GM12875 (cell line): Measurements from ENCODE around the gene KDM3B.
A peak's percentile ranks its signal among the peaks of the same experiment; 100 is the strongest.

ENCODE experiments used
- H3K4me3 ChIP-seq: one replicate; pipeline ENCODE4 v1.5.1; 2011; ENCODE audit warnings: low read depth, low read length, control low read depth
- TF ChIP-seq, protein P1 (sequence below): IDR thresholded peaks from 2 replicates; pipeline ENCODE4 v1.5.1; 2011; ENCODE audit warnings: low read depth, mild to moderate bottlenecking, control low read depth, inconsistent platforms, low read length, moderate library complexity, borderline replicate concordance; ENCODE audit not compliant: insufficient read depth

The KDM3B gene

DNA sequence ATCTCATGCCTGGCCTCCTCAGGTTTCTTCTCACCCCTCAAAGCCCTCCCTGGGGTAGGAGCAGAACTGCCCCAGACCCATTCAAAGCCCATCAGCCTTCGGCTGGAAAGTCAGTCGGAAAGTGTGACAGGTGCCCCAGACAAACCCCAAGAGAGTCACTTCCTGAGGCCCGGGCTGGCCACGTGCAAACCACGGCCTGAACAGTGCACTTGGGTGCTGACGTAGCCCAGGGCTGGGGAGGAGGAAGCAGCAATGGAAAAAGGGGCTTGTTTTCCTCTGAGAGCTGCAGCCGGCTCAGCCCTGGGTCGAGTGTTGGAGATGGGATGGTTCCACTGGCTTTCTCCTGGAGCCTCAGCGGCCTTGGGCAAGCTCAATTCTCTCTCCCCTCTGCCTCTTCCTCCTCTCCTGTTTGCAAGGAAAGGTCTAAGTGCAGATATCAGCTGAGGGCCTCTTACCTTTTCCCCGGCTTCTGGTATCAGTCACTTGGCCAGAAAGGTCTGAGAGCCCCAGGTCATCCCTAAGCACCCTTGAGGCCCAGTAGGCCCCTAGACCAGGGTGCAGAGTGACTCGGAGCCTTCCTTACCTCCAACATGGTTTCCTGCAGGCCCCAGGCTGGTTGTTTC, 106.9 kb downstream of the KDM3B start:
- TF ChIP-seq, protein P1, sequence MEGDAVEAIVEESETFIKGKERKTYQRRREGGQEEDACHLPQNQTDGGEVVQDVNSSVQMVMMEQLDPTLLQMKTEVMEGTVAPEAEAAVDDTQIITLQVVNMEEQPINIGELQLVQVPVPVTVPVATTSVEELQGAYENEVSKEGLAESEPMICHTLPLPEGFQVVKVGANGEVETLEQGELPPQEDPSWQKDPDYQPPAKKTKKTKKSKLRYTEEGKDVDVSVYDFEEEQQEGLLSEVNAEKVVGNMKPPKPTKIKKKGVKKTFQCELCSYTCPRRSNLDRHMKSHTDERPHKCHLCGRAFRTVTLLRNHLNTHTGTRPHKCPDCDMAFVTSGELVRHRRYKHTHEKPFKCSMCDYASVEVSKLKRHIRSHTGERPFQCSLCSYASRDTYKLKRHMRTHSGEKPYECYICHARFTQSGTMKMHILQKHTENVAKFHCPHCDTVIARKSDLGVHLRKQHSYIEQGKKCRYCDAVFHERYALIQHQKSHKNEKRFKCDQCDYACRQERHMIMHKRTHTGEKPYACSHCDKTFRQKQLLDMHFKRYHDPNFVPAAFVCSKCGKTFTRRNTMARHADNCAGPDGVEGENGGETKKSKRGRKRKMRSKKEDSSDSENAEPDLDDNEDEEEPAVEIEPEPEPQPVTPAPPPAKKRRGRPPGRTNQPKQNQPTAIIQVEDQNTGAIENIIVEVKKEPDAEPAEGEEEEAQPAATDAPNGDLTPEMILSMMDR = no peak
- H3K4me3 ChIP-seq = no peak overlapping the region

DNA sequence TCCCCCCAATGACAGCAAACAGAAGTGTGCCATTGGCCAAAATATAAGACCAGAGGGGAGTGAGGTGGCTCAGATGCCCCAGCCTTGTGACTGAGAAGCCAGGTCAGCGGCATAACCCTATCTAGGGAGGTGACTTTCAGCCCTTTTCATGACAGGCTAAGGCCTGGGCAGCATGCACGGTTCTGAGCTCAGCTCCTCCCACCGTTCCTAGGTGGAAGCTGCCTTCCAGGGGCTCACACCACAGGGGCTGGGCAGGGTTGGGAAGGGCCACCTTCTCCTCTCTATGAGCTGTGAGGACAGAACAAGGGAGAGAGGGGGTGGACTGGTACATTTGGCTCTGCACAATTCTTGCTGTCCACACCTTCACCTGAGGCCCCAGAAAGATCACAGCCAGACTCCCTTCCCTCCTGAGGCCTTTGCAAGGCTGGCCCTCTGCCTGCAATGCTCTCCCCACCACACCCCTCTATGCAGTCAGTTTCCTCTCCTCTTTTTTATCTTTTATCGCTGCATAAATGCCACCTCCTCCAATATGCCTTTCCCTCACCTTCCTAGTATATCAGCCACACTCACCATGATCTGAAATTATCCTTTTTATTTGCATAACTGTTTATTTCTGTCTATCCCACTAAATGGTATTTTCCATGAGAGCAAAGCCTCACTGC, 107.7 kb downstream of the KDM3B start:
- H3K4me3 ChIP-seq = no peak overlapping the region
- TF ChIP-seq, protein P1 = no peak

DNA sequence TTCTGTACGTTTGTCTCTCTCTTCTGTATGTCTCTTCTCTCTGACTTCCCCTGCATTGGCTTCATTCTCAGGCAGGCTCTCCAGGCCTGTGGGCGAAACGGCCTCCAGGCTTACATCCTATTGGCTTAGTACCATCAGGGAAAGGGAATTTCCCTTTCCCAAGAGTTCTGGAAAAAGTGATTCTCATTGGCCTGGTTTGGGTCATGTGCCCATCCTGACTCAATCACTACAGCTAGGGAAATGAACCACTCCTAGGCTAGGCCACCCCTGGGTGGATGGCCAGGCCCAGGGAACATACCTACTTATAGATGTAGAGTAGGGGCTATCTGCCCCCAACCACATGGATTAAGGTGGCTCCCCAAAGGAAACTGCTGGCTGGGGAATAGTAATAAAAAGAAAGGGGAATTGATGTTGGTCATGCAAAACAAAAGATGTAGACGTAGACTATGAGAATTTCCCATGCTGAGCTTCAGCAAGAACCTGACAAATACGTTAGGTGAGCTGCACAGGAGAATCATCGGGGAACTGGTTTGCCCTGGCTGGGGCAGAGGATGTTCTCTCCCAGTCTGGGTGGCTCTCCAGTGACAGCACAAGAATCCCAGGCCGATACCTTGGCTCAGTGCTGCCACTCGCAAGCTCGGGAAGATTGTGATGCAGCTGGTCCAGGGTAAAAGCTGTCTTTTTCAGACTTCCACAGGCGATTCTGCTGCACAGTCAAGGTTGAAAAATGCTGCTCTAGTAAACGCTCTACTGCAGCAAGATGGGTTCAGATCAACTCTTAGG, 109.0 kb downstream of the KDM3B start:
- H3K4me3 ChIP-seq = no peak overlapping the region
- TF ChIP-seq, protein P1 = no peak

DNA sequence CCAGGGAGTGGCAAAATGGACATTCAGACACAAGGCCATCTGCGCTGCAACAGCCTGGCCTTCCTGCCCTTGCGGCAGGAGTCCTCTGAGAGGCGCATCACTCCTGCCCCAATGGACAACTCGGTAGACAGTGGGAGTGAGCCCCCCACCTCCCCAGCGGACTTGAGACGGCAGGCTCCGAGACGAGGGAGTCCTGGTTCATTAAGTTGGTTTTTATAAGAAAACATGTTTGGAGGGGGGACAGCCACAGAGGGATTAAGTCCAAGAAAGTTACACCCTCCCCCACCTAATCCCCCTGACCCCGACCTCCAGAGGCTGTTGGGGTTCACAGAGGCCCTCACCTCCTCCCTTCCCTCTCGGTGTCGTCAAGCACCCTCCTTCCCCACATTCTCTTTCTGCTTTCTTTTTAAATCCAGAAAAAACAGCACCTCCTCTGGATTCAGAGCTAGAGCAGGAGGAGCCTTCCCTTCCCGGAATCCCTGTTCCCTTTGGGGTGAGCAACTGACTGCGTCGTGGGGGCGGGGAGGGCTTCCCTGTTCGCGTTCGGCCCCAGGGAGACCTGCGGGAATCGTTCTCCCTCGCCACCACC, 111.0 kb downstream of the KDM3B start:
- TF ChIP-seq, protein P1 = no peak
- H3K4me3 ChIP-seq = peak overlapping the region; percentile 67

DNA sequence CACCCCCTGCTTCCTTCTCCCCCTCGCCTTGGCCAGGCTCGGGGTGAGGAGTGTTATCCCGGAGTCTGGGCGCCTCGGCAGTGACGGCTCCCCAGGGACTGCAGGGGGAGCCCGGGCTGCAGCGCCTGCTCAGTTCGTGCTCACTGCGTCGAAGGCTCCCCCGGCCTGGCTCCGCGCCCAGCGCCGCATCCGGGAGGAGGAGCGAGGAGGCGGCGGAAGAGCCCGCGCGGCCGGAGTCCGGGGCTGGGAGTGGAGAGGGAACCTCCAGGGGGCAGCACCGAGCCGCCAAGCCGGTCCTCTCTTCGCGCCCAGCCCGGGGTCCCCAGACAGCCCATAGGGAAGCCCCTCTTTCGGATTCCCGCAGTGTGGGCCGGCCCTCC, 111.5 kb downstream of the KDM3B start:
- peak overlapping the region; percentile 89 for H3K4me3 ChIP-seq
- TF ChIP-seq, protein P1 = peak; percentile 89

DNA sequence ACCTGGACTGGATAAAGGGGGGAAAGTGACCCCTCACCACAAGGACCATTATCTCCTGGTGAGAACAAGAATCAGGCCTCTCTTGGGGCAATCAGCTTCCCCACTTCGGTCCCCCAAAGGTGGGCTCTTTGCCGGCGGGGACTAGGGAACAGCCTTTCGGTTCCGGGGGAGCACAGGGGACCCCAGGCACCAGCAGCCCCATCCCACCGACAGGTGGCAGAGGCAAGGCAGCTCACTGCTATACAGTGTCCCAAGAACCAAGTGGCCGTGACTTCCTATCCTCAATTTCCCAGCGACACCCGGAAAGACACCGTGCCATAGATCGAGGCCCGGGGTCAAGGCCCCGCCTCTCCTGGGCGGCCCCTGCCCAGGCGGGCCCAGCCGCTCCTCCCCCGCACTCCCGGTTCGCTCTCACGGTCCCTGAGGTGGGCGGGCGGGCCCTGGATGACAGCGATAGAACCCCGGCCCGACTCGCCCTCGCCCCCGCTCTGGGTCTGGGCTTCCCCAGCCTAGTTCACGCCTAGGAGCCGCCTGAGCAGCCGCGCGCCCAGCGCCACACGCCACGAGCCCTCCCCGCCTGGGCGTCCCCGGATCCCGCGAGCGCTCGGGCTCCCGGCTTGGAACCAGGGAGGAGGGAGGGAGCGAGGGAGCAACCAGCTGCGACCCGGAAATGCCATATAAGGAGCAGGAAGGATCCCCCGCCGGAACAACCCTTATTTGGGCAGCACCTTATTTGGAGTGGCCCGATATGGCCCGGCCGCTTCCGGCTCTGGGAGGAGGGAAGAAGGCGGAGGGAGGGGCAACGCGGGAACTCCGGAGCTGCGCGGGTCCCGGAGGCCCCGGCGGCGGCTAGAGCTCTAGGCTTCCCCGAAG, 112.1 kb downstream of the KDM3B start:
- peak overlapping the region; percentile 89 for H3K4me3 ChIP-seq
- TF ChIP-seq, protein P1 = no peak
